ENCODE data around the gene NPY2R.

The NPY2R gene, protein sequence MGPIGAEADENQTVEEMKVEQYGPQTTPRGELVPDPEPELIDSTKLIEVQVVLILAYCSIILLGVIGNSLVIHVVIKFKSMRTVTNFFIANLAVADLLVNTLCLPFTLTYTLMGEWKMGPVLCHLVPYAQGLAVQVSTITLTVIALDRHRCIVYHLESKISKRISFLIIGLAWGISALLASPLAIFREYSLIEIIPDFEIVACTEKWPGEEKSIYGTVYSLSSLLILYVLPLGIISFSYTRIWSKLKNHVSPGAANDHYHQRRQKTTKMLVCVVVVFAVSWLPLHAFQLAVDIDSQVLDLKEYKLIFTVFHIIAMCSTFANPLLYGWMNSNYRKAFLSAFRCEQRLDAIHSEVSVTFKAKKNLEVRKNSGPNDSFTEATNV

DNA sequence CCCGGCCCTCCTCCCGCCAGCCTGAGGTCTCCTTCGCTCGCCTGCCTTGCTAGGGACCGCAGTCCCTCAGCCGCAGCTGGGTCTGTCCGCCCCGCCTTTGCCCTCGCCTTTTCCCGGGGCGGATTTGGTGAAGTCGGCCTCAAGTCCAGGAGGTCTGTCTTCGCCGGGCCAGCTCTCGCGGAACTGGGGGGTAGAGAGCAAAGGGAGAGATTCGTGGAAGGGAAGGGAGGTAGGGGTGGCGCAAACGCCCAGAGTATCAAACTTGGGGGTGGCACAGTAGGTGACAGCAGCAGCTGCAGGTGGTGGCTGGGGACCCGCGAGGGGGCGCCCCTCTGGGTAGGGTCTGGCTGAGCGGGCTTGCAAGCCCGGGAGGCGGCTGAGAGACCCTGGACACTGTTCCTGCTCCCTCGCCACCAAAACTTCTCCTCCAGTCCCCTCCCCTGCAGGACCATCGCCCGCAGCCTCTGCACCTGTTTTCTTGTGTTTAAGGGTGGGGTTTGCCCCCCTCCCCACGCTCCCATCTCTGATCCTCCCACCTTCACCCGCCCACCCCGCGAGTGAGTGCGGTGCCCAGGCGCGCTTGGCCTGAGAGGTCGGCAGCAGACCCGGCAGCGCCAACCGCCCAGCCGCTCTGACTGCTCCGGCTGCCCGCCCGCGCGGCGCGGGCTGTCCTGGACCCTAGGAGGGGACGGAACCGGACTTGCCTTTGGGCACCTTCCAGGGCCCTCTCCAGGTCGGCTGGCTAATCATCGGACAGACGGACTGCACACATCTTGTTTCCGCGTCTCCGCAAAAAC is at the start of gene NPY2R:
Gene NPY2R, plus strand, starts transcription at position 379 of the 797 bp plus-strand sequence. CDS start 5,304 bp downstream, outside the sequence.
- peak; percentile 27 for TF ChIP-seq CTCF (IDR thresholded peaks at IDR 0.05; ENCODE audit: low read depth, low read length, missing control alignments)
- in situ Hi-C loops (cut with HindIII; ENCODE audit: low sequenced_read_pairs), result no loop called here
- H3K4me3 ChIP-seq (ENCODE audit: low read depth, low read length), result peak within 1 kb of the TSS; percentile 47
- no peak for DNase-seq (ENCODE audit: low read depth)

DNA sequence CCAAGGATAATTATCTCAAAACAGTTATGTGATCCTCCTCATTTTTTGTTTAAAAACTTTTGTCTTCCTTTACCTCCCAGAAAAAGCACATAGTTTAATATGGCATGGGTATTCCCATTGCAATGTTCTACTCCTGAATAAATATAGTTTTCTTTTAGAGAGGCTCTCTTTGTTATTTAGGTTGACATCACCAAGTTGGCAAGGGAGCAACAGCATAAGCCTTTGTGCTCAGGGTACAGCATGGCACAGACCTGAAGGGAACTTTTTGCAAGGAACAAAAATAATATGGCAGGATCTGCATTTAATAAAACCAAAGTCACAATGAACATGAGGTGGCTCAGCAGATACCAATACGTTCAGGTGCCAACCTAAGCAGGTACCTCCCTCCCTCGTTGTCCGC is 47.1 kb upstream of the NPY2R start:
- TF ChIP-seq CTCF (IDR thresholded peaks at IDR 0.05; ENCODE audit: low read depth, low read length, missing control alignments), result no peak
- no peak for DNase-seq (ENCODE audit: low read depth)
- in situ Hi-C loops (cut with HindIII; ENCODE audit: low sequenced_read_pairs), result no loop called here

GRCh38 chr4:155164718-155165117 is 43.7 kb upstream of the NPY2R start:
- in situ Hi-C loops (cut with HindIII; ENCODE audit: low sequenced_read_pairs), result no loop called here
- no peak for TF ChIP-seq CTCF (IDR thresholded peaks at IDR 0.05; ENCODE audit: low read depth, low read length, missing control alignments)
- no peak overlapping the region for H3K4me3 ChIP-seq (ENCODE audit: low read depth, low read length)
- DNase-seq (ENCODE audit: low read depth), result no peak

More for the DNA sequence above, 47.1 kb upstream of the NPY2R start:
- no peak overlapping the region for H3K4me3 ChIP-seq (ENCODE audit: low read depth, low read length)

DNA sequence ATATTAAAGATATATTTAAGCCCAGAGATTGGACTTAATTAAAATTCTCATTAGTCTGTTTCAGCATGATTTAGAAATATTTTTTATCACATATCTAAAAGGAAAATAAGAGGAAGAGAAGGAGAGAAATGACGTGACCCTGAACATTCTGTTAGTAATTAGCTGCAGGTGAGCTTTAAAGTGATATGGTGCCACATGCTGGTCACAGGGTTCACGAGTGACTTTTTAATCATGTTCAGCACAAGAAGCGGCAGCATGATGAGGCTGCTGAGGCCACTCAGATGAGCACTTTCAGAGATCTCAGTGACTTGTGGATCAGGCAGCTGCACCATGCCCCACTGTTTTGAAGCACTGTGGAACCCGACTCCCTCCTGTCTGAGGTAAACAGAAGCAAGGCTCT is 37.9 kb upstream of the NPY2R start:
- in situ Hi-C loops (cut with HindIII; ENCODE audit: low sequenced_read_pairs), result no loop called here
- no peak overlapping the region for H3K4me3 ChIP-seq (ENCODE audit: low read depth, low read length)
- no peak for TF ChIP-seq CTCF (IDR thresholded peaks at IDR 0.05; ENCODE audit: low read depth, low read length, missing control alignments)
- no peak for DNase-seq (ENCODE audit: low read depth)

- in situ Hi-C loops (cut with HindIII; ENCODE audit: low sequenced_read_pairs), result no loop called here
- no peak for TF ChIP-seq CTCF (IDR thresholded peaks at IDR 0.05; ENCODE audit: low read depth, low read length, missing control alignments)
- peak; percentile 77 for DNase-seq (ENCODE audit: low read depth)
- no peak overlapping the region for H3K4me3 ChIP-seq (ENCODE audit: low read depth, low read length)
Measured at GRCh38 chr4:155173371-155173770, 35.1 kb upstream of the NPY2R start.

DNA sequence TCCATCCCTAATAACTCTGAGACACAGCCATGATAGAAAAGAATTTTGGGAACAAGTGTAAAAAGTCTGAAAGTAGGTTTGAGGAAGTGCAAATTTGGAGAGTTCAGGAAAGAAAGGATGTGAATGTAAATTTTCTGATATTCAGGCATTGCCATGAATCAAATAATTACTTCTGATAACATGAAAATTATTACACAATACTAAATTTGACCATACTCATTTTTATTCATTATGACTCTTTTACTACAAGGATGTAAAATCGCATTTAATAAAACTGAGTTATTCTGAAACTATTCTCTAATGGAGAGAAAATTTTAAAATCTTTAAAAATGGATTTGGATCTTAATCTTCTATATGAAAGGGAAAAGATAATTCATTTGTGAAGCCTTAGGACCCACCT is 33.8 kb upstream of the NPY2R start:
- TF ChIP-seq CTCF (IDR thresholded peaks at IDR 0.05; ENCODE audit: low read depth, low read length, missing control alignments), result no peak
- in situ Hi-C loops (cut with HindIII; ENCODE audit: low sequenced_read_pairs), result no loop called here
- H3K4me3 ChIP-seq (ENCODE audit: low read depth, low read length), result no peak overlapping the region
- no peak for DNase-seq (ENCODE audit: low read depth)

Measured in astrocyte of the cerebellum (primary cell).